Measurements from ENCODE around the gene EEF1A2. TPM values are rescaled to one million over a fixed set of nuclear protein-coding genes. Genes with fewer than 3 reads are reported as not detected.

The EEF1A2 gene
- total and polyA plus RNA-seq, 2 donors (not counting 3 experiments of a cell fraction or from before 2014, with no cell fraction given), result 2.7 to 3.4 TPM

DNA sequence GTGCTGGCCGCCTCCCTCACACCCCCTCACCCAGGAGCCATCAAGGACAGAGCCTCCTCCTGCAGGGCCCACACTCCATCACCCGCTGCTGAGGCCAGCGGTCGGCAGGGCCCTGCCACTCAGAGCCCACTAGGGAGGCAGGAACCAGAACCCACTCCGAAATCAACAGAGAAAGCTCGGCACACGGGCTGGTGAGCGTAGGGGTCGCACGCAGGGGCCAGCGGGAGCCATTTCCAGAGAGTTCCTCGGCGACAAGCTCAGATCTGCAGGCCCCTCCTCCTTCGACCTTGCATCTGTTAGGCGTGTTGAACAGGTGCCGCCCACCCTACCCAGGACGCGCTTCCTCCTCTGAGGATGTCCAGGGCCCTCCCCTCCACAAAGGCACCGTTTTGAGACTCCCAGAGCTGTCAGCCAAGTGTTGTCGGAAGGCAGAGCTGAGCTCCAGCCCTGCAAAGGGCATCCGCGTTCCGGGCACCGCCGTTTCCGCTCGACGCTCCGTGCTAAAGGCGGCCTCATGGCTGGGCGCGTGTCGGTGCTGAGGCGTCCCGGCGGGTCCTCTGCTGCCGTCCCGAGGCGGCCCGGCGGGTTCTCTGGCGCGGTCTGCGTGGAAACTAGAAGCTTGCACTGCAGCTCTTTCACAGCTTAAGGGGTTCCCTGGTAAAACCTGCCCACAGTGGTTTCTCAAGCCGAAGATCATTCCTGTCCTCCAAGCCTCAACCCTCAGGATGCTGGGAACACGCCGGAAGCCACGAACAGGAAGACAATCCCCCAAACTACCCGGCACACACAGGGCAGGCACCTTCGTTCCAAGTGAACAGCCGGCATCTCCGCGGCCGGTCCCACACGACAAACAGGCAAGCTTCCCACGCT, 33.3 kb downstream of the EEF1A2 start:
- H3K9me3 ChIP-seq (replicated peaks; ENCODE audit: control insufficient read depth, insufficient read depth, low read length), result no peaks in the 10 kb centered on the region
- no peak overlapping the region for H2AFZ ChIP-seq (ENCODE audit: low read depth, low read length)
- CTCF ChIA-PET, result interaction anchor here (2.7 kb wide), 1 partner anchor 31 kb away, joined by 9 read pairs; no protein-coding TSS in a partner anchor
- intact Hi-C loops (cut with micrococcal nuclease), result no loop called here
- no peak for FAIRE-seq
- TF ChIP-seq EZH2 (IDR thresholded peaks at IDR 0.05; ENCODE audit: borderline replicate concordance, low read depth, low read length, severe bottlenecking), result no peak
- TF ChIP-seq MYC (IDR thresholded peaks at IDR 0.05; ENCODE audit: low read depth, low read length), result no peak
- no peak for TF ChIP-seq FOS (IDR thresholded peaks at IDR 0.05; ENCODE audit: borderline replicate concordance, insufficient read depth, low read length)
- TF ChIP-seq JUN (IDR thresholded peaks at IDR 0.05; ENCODE audit: borderline replicate concordance, insufficient read depth, insufficient read length, low read depth), result no peak
- TF ChIP-seq POLR2A (IDR thresholded peaks at IDR 0.05; ENCODE audit: low read depth, low read length), result no peak
- TF ChIP-seq GATA2 (IDR thresholded peaks at IDR 0.05; ENCODE audit: insufficient read depth, insufficient read length, low read depth, low read length), result no peak
- no peak for TF ChIP-seq POLR2AphosphoS5 (IDR thresholded peaks at IDR 0.05; ENCODE audit: insufficient read depth, low read depth, low read length)
- TF ChIP-seq, protein P1, sequence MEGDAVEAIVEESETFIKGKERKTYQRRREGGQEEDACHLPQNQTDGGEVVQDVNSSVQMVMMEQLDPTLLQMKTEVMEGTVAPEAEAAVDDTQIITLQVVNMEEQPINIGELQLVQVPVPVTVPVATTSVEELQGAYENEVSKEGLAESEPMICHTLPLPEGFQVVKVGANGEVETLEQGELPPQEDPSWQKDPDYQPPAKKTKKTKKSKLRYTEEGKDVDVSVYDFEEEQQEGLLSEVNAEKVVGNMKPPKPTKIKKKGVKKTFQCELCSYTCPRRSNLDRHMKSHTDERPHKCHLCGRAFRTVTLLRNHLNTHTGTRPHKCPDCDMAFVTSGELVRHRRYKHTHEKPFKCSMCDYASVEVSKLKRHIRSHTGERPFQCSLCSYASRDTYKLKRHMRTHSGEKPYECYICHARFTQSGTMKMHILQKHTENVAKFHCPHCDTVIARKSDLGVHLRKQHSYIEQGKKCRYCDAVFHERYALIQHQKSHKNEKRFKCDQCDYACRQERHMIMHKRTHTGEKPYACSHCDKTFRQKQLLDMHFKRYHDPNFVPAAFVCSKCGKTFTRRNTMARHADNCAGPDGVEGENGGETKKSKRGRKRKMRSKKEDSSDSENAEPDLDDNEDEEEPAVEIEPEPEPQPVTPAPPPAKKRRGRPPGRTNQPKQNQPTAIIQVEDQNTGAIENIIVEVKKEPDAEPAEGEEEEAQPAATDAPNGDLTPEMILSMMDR (IDR thresholded peaks at IDR 0.05; ENCODE audit: extremely low read depth in 1 of 2, insufficient read depth in 1 of 2, low read depth in 1 of 2, low read length in 2 of 2), result no peak
- TF ChIP-seq, protein P2, sequence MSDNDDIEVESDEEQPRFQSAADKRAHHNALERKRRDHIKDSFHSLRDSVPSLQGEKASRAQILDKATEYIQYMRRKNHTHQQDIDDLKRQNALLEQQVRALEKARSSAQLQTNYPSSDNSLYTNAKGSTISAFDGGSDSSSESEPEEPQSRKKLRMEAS (IDR thresholded peaks at IDR 0.05; ENCODE audit: insufficient read depth, insufficient read length), result no peak
- no peak overlapping the region for H3K4me3 ChIP-seq (replicated peaks in 1 of 3; ENCODE audit: insufficient read depth in 1 of 3, low read depth in 1 of 3, low read length in 3 of 3)
- H3K4me2 ChIP-seq (ENCODE audit: insufficient read depth, low read length), result no peak overlapping the region
- no peaks in the 10 kb centered on the region for H3K4me1 ChIP-seq (ENCODE audit: control insufficient read depth, extremely low read depth, insufficient read depth, low read length)
- no peaks in the 10 kb centered on the region for H4K20me1 ChIP-seq (replicated peaks; ENCODE audit: control insufficient read depth, extremely low read depth, insufficient read depth, low read length)
- peaks cover 4 to 6% of the 10 kb centered on the region in 2 experiments for H3K27me3 ChIP-seq (ENCODE audit: control insufficient read depth in 2 of 2, insufficient read depth in 2 of 2, low read length in 2 of 2)
- H3K36me3 ChIP-seq (ENCODE audit: control insufficient read depth in 2 of 2, extremely low read depth in 1 of 2, insufficient read depth in 2 of 2, low read length in 2 of 2), result no peaks in the 10 kb centered on the region
- no peaks in the 10 kb centered on the region for H3K79me2 ChIP-seq (ENCODE audit: control insufficient read depth, insufficient read depth, low read length)
- POLR2A ChIA-PET, result no interaction called here
- no TSS peak for BruUV-seq (replicated peaks)
- H3K9ac ChIP-seq (replicated peaks; ENCODE audit: extremely low read depth, insufficient read depth, low read length), result no peak overlapping the region
- H3K9me1 ChIP-seq (replicated peaks; ENCODE audit: control insufficient read depth, extremely low read depth, insufficient read depth, low read length), result no peaks in the 10 kb centered on the region
- dilution Hi-C loops (cut with MboI; ENCODE audit: extremely low pct_ligation_motif_present, low sequenced_read_pairs), result no loop called here
- no peak overlapping the region for H3K27ac ChIP-seq (ENCODE audit: insufficient read depth, low read depth, low read length)
- DNase-seq (ENCODE audit: low read depth, low spot score), result no peak

Measured in endothelial cell of umbilical vein (primary cell).